H1 (cell line): ENCODE results near the gene AURKB. TPM values are rescaled to one million over a fixed set of nuclear protein-coding genes. Genes with fewer than 3 reads are reported as not detected.

Experiments used
- BACH1 ChIP-seq: IDR thresholded peaks from 2 replicates; pipeline ENCODE4 v1.6.1; 2012; ENCODE audit warnings: low read length, improper control_type of control experiment
- CBX5 ChIP-seq: fragments of 300-800, 300-1000 bp; sonication (generic); IDR thresholded peaks from 2 replicates; pipeline ENCODE4 v1.7.1; 2016; ENCODE audit warnings: antibody characterized with exemption, low read length, low read depth
- EGR1 ChIP-seq: IDR thresholded peaks from 2 replicates; pipeline ENCODE4 v1.6.1; 2011; ENCODE audit warnings: low read depth, low read length, borderline replicate concordance
- RNF2 ChIP-seq: fragments of 200-900, 300-1000 bp; sonication (generic); IDR thresholded peaks from 2 replicates; pipeline ENCODE4 v1.7.1; 2016; ENCODE audit warnings: borderline replicate concordance, low read depth, mild to moderate bottlenecking, antibody characterized with exemption, low read length; ENCODE audit not compliant: poor library complexity, severe bottlenecking; ENCODE audit errors: missing control alignments
- TAF7 ChIP-seq: optimal IDR thresholded peaks from 2 replicates; pipeline ENCODE3; 2011; ENCODE audit warnings: low read depth, mild to moderate bottlenecking, inconsistent platforms, low read length, moderate library complexity, borderline replicate concordance
- polyA plus RNA-seq, 7 experiments: library from polyadenylated mRNA; depleted of rRNA in 3 of 7; stranded (reverse) in 5 of 7; unstranded in 2 of 7; fragments of >200 nt in 5 of 7; fragments of 200-250 nt in 2 of 7; gene quantifications; 1 replicate in 5 of 7; 2 replicates in 1 of 7; 4 replicates in 1 of 7; pipeline versions ENCODE4 v1.2.1 to v1.2.3, GENCODE V29; 2011 to 2013; ENCODE audit warnings: missing spikeins in 2 of 7, mixed read lengths in 2 of 7
- total RNA-seq: library from RNA; stranded (reverse); fragmentation: NEBNext Ultra II Directional; extraction: Animal tissue kit (Norgen Biotek cat#: 25700); gene quantifications from 2 replicates; pipeline ENCODE4 v1.2.1, GENCODE V29; 2021

Gene AURKB
- total and polyA plus RNA-seq, 2 of the 8 experiments (the other 6 are each of a cell fraction or from before 2014, with no cell fraction given): 102 to 160 TPM

DNA sequence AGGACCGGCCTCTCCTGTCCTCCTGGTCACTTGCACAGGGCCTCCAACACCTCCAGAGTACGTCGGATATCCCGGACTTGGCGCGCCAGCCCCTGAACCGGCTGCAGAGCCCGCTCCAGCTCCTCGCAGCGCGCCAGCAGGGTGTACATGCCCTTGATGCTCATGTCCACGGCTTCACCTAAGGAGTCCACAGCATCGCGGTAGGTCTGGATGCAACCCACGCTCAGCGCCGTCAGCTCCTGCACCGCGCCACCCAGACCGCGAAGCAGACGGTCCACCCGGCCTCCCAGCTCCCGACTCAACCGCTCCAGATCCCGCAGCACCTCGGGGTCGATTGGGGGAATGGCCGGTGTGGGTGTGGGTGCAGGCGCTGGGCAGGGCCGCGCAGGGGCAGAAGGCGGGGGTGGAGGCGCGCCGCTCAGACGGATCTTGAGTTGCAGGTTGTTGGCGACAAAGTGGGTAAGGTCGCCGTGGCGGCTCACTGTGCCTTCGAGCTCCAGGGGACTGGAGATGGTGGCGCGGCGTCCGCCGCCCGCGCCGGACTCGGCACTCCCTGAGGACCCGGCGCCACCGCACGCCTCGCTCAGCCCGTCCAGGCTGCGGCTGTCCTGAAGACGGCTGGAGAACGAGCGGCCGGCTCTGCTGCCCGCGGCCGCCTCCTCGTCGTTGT, 21.2 kb downstream of the AURKB start (continued):
- no peak for TF ChIP-seq TAF7
- TF ChIP-seq EGR1: no peak
- TF ChIP-seq RNF2: no peak
- TF ChIP-seq BACH1: no peak
- no peak for TF ChIP-seq CBX5
